ENCODE measurements around the gene CFAP90. TPM values are rescaled to one million over a fixed set of nuclear protein-coding genes. Genes with fewer than 3 reads are reported as not detected.

CFAP90 gene
- total RNA-seq, 1 donor from 2014 or later = 0.68 TPM

DNA sequence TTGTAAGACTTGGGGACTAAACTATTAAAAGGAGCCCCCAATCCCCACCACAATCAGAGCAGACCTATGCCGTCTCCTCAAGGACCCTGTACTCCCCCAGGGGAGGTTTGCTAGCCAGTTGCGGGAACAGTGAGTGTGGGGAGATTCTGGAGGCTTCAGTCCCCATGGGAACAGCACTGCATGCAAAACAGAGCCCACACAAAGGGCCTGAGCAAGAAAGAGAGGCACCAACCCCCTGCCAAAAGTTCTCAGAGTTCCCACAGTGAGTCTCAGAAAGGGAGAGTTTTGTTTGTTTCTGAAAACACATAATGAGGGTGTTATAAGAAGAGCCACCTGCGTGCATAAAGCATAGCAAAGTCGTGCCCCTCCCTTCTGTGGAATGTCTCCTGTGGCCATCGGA is 56.6 kb downstream of the CFAP90 start:
- no peak overlapping the region for H3K4me3 Mint-ChIP-seq
- no peaks in the 10 kb centered on the region for H3K36me3 Mint-ChIP-seq (ENCODE audit: low read depth)
- peak overlapping the region; percentile 51 for H3K27ac Mint-ChIP-seq (ENCODE audit: unreplicated experiment)
- TF ChIP-seq, protein P1, sequence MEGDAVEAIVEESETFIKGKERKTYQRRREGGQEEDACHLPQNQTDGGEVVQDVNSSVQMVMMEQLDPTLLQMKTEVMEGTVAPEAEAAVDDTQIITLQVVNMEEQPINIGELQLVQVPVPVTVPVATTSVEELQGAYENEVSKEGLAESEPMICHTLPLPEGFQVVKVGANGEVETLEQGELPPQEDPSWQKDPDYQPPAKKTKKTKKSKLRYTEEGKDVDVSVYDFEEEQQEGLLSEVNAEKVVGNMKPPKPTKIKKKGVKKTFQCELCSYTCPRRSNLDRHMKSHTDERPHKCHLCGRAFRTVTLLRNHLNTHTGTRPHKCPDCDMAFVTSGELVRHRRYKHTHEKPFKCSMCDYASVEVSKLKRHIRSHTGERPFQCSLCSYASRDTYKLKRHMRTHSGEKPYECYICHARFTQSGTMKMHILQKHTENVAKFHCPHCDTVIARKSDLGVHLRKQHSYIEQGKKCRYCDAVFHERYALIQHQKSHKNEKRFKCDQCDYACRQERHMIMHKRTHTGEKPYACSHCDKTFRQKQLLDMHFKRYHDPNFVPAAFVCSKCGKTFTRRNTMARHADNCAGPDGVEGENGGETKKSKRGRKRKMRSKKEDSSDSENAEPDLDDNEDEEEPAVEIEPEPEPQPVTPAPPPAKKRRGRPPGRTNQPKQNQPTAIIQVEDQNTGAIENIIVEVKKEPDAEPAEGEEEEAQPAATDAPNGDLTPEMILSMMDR (conservative IDR thresholded peaks at IDR 0.05) = no peak
- peaks cover 20% of the 10 kb centered on the region for H3K4me1 Mint-ChIP-seq
- no peaks in the 10 kb centered on the region for H3K27me3 Mint-ChIP-seq (ENCODE audit: low read depth)
- no peaks in the 10 kb centered on the region for H3K9me3 Mint-ChIP-seq
- DNase-seq (ENCODE audit: low read depth, low spot score) = no peak

DNA sequence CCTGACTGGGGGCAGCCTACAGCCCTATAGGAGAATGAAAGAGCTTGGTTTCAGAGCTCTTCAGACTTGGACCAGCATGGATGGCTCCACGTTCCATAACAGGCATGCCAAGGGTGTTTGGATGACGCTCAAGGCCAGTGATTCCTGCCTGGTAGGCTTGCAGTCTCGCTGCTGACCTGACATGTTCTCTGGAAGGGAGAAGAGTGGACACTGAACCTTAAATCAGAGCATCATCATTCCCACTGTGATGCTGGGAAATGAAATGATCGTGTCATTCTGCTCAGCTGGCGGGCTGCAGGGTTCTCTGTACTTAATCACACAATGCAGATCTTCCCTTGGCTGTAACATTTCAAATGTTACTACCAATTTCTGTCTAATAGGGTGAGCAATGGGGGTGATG is 57.0 kb downstream of the CFAP90 start:
- no peaks in the 10 kb centered on the region for H3K9me3 Mint-ChIP-seq
- no peaks in the 10 kb centered on the region for H3K36me3 Mint-ChIP-seq (ENCODE audit: low read depth)
- H3K27me3 Mint-ChIP-seq (ENCODE audit: low read depth) = no peaks in the 10 kb centered on the region
- no peak overlapping the region for H3K4me3 Mint-ChIP-seq
- peak overlapping the region; percentile 51 for H3K27ac Mint-ChIP-seq (ENCODE audit: unreplicated experiment)
- no peak for DNase-seq (ENCODE audit: low read depth, low spot score)
- H3K4me1 Mint-ChIP-seq = peaks cover 20% of the 10 kb centered on the region
- TF ChIP-seq, protein P1 (conservative IDR thresholded peaks at IDR 0.05) = no peak

DNA sequence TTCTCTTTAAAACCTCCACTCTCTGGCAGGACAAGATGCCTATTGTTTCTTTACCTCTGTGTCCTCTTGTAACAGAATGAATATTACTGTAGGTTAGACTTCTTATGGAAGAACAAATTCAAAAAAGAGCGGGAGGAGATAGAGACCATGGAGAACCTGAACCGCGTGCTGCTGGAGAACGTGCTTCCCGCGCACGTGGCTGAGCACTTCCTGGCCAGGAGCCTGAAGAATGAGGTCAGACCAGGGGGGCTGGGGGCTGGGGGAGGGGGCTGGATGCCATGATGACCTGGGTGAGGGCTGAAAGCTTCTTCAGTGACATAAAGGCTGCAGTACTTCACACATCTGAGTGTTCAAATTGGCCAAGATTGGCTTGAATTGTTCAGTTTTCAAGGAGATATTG is 61.4 kb downstream of the CFAP90 start:
- Mint-ChIP-seq H3K36me3 (ENCODE audit: low read depth) (no peaks in the 10 kb centered on the region), H3K4me1 (peaks cover 8% of the 10 kb centered on the region), H3K4me3 (no peak overlapping the region), H3K9me3 (no peaks in the 10 kb centered on the region), H3K27ac (ENCODE audit: unreplicated experiment) (no peak overlapping the region), H3K27me3 (ENCODE audit: low read depth) (peaks cover 2% of the 10 kb centered on the region)
- TF ChIP-seq, protein P1 (conservative IDR thresholded peaks at IDR 0.05) = no peak
- DNase-seq (ENCODE audit: low read depth, low spot score) = no peak

DNA sequence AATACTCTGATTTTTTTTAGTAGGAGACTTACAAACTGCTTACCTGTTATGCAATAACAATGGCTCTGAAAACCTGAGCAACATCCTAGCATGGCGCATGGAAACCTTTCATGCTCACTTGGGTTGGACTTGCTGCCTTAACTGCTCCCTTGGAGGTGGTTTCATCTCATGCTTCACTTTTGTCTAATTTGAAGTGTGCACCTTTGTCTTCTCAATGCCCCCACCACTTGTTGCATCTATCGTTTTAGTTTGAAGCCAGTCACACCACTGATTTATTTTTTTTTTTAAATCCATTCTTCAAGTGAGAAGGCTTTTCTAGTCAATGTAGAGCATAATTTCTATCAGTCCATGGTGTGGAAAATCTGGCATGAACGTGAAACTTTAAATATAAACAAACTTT is 63.2 kb downstream of the CFAP90 start:
- H3K4me1 Mint-ChIP-seq = no peaks in the 10 kb centered on the region

DNA sequence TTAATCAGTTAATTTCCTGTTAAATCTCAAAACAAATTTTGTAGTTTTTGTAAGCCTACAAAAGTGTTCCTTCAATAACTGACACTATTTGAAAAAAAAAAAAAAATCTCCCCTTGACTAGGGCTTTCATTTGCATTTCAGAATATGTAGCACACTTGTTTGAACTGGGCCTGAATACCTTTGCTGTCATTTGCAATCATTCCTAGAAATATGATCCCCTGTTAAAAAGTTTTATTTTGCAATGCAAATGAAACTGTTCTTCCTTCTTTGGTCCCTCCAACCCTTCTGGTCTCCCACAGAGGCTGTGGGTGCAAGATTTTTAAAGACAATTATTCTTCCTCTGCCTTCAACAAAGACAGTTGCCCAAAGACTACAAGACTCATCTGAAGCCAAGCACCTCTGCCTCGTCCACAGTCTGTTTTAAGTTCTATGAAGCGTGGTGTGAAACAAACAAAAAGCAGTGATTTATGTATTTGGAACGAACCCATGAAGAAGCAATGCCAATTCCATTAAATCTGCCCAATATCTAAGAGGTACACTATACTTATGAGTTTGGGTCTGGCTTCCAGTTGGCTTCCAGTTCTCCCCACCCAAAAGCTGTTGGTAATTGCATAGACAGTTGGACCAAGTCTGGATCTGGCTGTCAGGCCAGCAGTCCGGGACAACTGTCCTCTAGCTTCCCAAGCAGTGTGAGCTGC is 66.1 kb downstream of the CFAP90 start:
- no peaks in the 10 kb centered on the region for H3K4me1 Mint-ChIP-seq
- DNase-seq (ENCODE audit: low read depth, low spot score) = no peak
- peaks cover 2% of the 10 kb centered on the region for H3K27me3 Mint-ChIP-seq (ENCODE audit: low read depth)
- no peaks in the 10 kb centered on the region for H3K36me3 Mint-ChIP-seq (ENCODE audit: low read depth)
- no peak overlapping the region for H3K4me3 Mint-ChIP-seq
- H3K9me3 Mint-ChIP-seq = no peaks in the 10 kb centered on the region
- no peak overlapping the region for H3K27ac Mint-ChIP-seq (ENCODE audit: unreplicated experiment)
- TF ChIP-seq, protein P1 (conservative IDR thresholded peaks at IDR 0.05) = no peak

More for the DNA sequence above, 63.2 kb downstream of the CFAP90 start:
- no peak for DNase-seq (ENCODE audit: low read depth, low spot score)
- peaks cover 2% of the 10 kb centered on the region for H3K27me3 Mint-ChIP-seq (ENCODE audit: low read depth)
- TF ChIP-seq, protein P1 (conservative IDR thresholded peaks at IDR 0.05) = no peak
- H3K9me3 Mint-ChIP-seq = no peaks in the 10 kb centered on the region
- no peaks in the 10 kb centered on the region for H3K36me3 Mint-ChIP-seq (ENCODE audit: low read depth)
- no peak overlapping the region for H3K27ac Mint-ChIP-seq (ENCODE audit: unreplicated experiment)
- no peak overlapping the region for H3K4me3 Mint-ChIP-seq

Data from neural crest cell (in vitro differentiated cells).